Ishikawa (cell line): ENCODE results near the gene HYOU1.

Experiments
- CEBPB ChIP-seq: IDR thresholded peaks from 2 replicates; pipeline ENCODE4 v1.6.1; 2012
- CREB1 ChIP-seq: IDR thresholded peaks from 2 replicates; pipeline ENCODE4 v1.6.1; 2012; ENCODE audit warnings: low read depth
- EGR1 ChIP-seq: IDR thresholded peaks from 2 replicates; pipeline ENCODE4 v1.6.1; 2012
- EP300 ChIP-seq: IDR thresholded peaks from 2 replicates; pipeline ENCODE4 v1.6.1; 2012; ENCODE audit warnings: borderline replicate concordance
- FOXM1 ChIP-seq: IDR thresholded peaks from 2 replicates; pipeline ENCODE4 v1.6.1; 2012; ENCODE audit warnings: low read depth, borderline replicate concordance
- MAX ChIP-seq: IDR thresholded peaks from 2 replicates; pipeline ENCODE4 v1.6.1; 2012
- NFIC ChIP-seq: IDR thresholded peaks from 2 replicates; pipeline ENCODE4 v1.6.1; 2012
- RAD21 ChIP-seq: IDR thresholded peaks from 2 replicates; pipeline ENCODE4 v1.6.1; 2012; ENCODE audit warnings: low read depth
- REST ChIP-seq: IDR thresholded peaks from 2 replicates; pipeline ENCODE4 v1.6.1; 2012; ENCODE audit warnings: low read depth, mild to moderate bottlenecking
- TAF1 ChIP-seq: IDR thresholded peaks from 2 replicates; pipeline ENCODE4 v1.6.1; 2012; ENCODE audit warnings: low read depth, mild to moderate bottlenecking
- TCF12 ChIP-seq: IDR thresholded peaks from 2 replicates; pipeline ENCODE4 v1.6.1; 2012; ENCODE audit warnings: low read depth
- TEAD4 ChIP-seq: IDR thresholded peaks from 2 replicates; pipeline ENCODE4 v1.6.1; 2012
- USF1 ChIP-seq: IDR thresholded peaks from 2 replicates; pipeline ENCODE4 v1.6.1; 2012
- YY1 ChIP-seq: IDR thresholded peaks from 2 replicates; pipeline ENCODE4 v1.6.1; 2012; ENCODE audit warnings: low read depth
- ZBTB7A ChIP-seq: IDR thresholded peaks from 2 replicates; pipeline ENCODE4 v1.6.1; 2012; ENCODE audit warnings: low read depth

HYOU1 gene

GRCh38 chr11:119029340-119030028 is 27.5 kb downstream of the HYOU1 start:
- TF ChIP-seq TCF12 (no peak), CEBPB (no peak), YY1 (no peak), TAF1 (no peak), EP300 (no peak), CREB1 (no peak), REST (no peak), USF1 (no peak), TEAD4 (no peak), NFIC (no peak), EGR1 (no peak), FOXM1 (no peak), RAD21 (no peak), MAX (no peak), ZBTB7A (no peak)

- TF ChIP-seq RAD21 (no peak), CREB1 (no peak), NFIC (no peak), CEBPB (no peak), YY1 (no peak), TAF1 (no peak)
These were observed 28.0 kb downstream of the HYOU1 start for GRCh38 chr11:119029069-119029339.

GRCh38 chr11:119028346-119029068 is 28.5 kb downstream of the HYOU1 start:
- no peak for TF ChIP-seq EGR1
- 0 out of 2 replicates have a peak, but pooled peaks have one; percentile 18 for TF ChIP-seq MAX
- TF ChIP-seq RAD21, result no peak
- no peak for TF ChIP-seq FOXM1

GRCh38 chr11:119027561-119028345 is 29.3 kb downstream of the HYOU1 start:
- no peak for TF ChIP-seq FOXM1
- no peak for TF ChIP-seq YY1
- no peak for TF ChIP-seq EP300
- no peak for TF ChIP-seq TEAD4
- TF ChIP-seq CREB1, result no peak
- no peak for TF ChIP-seq ZBTB7A
- TF ChIP-seq CEBPB, result no peak
- TF ChIP-seq RAD21, result no peak
- no peak for TF ChIP-seq MAX
- TF ChIP-seq REST, result no peak
- no peak for TF ChIP-seq NFIC
- no peak for TF ChIP-seq TCF12

- no peak for TF ChIP-seq FOXM1
- TF ChIP-seq EP300, result no peak
- no peak for TF ChIP-seq TCF12
- TF ChIP-seq RAD21, result no peak
- TF ChIP-seq CREB1, result no peak
- TF ChIP-seq CEBPB, result no peak
- TF ChIP-seq TAF1, result no peak
- TF ChIP-seq ZBTB7A, result no peak
- TF ChIP-seq USF1, result no peak
- TF ChIP-seq REST, result no peak
These were observed 30.0 kb downstream of the HYOU1 start for GRCh38 chr11:119026970-119027369.
